Inflammatory macrophage (primary cell): ENCODE measurements around the gene NRG2.

Experiments used
- DNase-seq, 2 donors: peaks; one replicate each; pipeline ENCODE4 v3.0.0-alpha.2; 2020 to 2022

Gene NRG2

GRCh38 chr5:139967353-139967752 lies 75.7 kb downstream of the NRG2 start:
- no peak for DNase-seq

GRCh38 chr5:139966856-139967255 lies 76.2 kb downstream of the NRG2 start:
- DNase-seq, result no peak

GRCh38 chr5:139964994-139965565 lies 78.0 kb downstream of the NRG2 start:
- DNase-seq, result no peak

GRCh38 chr5:139964266-139964993 lies 78.7 kb downstream of the NRG2 start:
- no peak for DNase-seq

- no peak for DNase-seq
These were observed 80.7 kb downstream of the NRG2 start for GRCh38 chr5:139962445-139962844.

- no peak for DNase-seq
These were observed 81.5 kb downstream of the NRG2 start for GRCh38 chr5:139961435-139962157.

GRCh38 chr5:139960723-139961383 lies 82.2 kb downstream of the NRG2 start:
- DNase-seq, result no peak

GRCh38 chr5:139958432-139959148 lies 84.5 kb downstream of the NRG2 start:
- DNase-seq, result no peak

GRCh38 chr5:139956342-139956741 lies 86.8 kb downstream of the NRG2 start:
- DNase-seq, result no peak

GRCh38 chr5:139955616-139956273 lies 87.4 kb downstream of the NRG2 start:
- no peak for DNase-seq

GRCh38 chr5:139955053-139955605 lies 88.0 kb downstream of the NRG2 start:
- DNase-seq, result no peak

GRCh38 chr5:139954462-139954861 lies 88.6 kb downstream of the NRG2 start:
- no peak for DNase-seq

GRCh38 chr5:139954022-139954421 lies 89.1 kb downstream of the NRG2 start:
- DNase-seq, result no peak

- no peak for DNase-seq
These were observed 90.5 kb downstream of the NRG2 start for GRCh38 chr5:139952574-139952973.

- no peak for DNase-seq
These were observed 91.1 kb downstream of the NRG2 start for GRCh38 chr5:139951983-139952382.

- DNase-seq, result no peak
These were observed 91.7 kb downstream of the NRG2 start for GRCh38 chr5:139951296-139951924.

- DNase-seq, result no peak
These were observed 92.7 kb downstream of the NRG2 start for GRCh38 chr5:139950436-139950835.

- DNase-seq, result no peak
These were observed 93.4 kb downstream of the NRG2 start for GRCh38 chr5:139949710-139950109.

- no peak for DNase-seq
These were observed 95.4 kb downstream of the NRG2 start for GRCh38 chr5:139947727-139948126.

- DNase-seq, result peak in 1 of 2 donors; percentile 59
These were observed 96.7 kb downstream of the NRG2 start for GRCh38 chr5:139946440-139946839.

- peak in 1 of 2 donors; percentile 18 for DNase-seq
These were observed 97.1 kb downstream of the NRG2 start for GRCh38 chr5:139946006-139946405.
